Uterus (tissue), 4 donors: Measurements from ENCODE around the gene DMAC1. TPM values are rescaled to one million over a fixed set of nuclear protein-coding genes. Genes with fewer than 3 reads are reported as not detected.

Source experiments
- DNase-seq, 2 donors: peaks; one replicate each; pipeline ENCODE4 v3.0.0-alpha.2; 2019 to 2020
- H3K27ac ChIP-seq, 2 donors: fragments of 200-600 bp; sonication (generic); 1 replicate in 1 of 2; 2 replicates in 1 of 2; pipeline ENCODE4 v1.5.1; 2016 to 2018
- H3K27me3 ChIP-seq, 2 donors: fragments of 200-600 bp; sonication (generic); one replicate each; pipeline ENCODE4 v1.5.1; 2018 to 2019; ENCODE audit warnings: control low read depth in 1 of 2
- H3K36me3 ChIP-seq, 2 donors: fragments of 200-600 bp; sonication (generic); one replicate each; pipeline ENCODE4 v1.5.1; 2019; ENCODE audit warnings: control low read depth in 1 of 2
- H3K4me1 ChIP-seq, 2 donors: fragments of 200-600 bp; sonication (generic); one replicate each; pipeline ENCODE4 v1.5.1; 2018 to 2019; ENCODE audit warnings: control low read depth in 1 of 2
- H3K4me3 ChIP-seq, 2 donors: fragments of 200-600 bp; sonication (generic); 1 replicate in 1 of 2; 2 replicates in 1 of 2; pipeline ENCODE4 v1.5.1; 2018 to 2019; ENCODE audit warnings: mild to moderate bottlenecking in 1 of 2
- H3K9me3 ChIP-seq, 2 donors: fragments of 200-600 bp; sonication (generic); one replicate each; pipeline ENCODE4 v1.5.1; 2019; ENCODE audit warnings: control low read depth in 1 of 2
- CTCF ChIP-seq, 4 experiments: fragments of 200-600 bp in 2 of 4; fragments of 450-650 bp in 2 of 4; sonication (generic) in 2 of 4; IDR thresholded peaks; one replicate each; pipeline ENCODE4 v1.5.1; 2016 to 2019; ENCODE audit warnings: antibody characterized with exemption in 4 of 4, mild to moderate bottlenecking in 2 of 4, moderate library complexity in 1 of 4
- POLR2A ChIP-seq, 2 donors: fragments of 450-650 bp; IDR thresholded peaks; one replicate each; pipeline ENCODE4 v1.6.1; 2016; ENCODE audit warnings: antibody characterized with exemption in 2 of 2, mild to moderate bottlenecking in 1 of 2, moderate library complexity in 1 of 2
- intact Hi-C: fragments of 100-400 bp; cut with DNase I; formaldehyde crosslinking; loops from one replicate; pipeline ENCODE4 v1.15.1; 2023; ENCODE audit warnings: low total_unique reads
- total RNA-seq, 4 donors: library from RNA; depleted of rRNA in 3 of 4; stranded (reverse); fragments of >200 nt in 3 of 4; gene quantifications; one replicate each; pipeline versions ENCODE4 v1.1.0 to v1.2.4, GENCODE V29; 2014 to 2023
- donor health status: DM: yes; HTN: yes; CAD: no.

DMAC1 gene
- total RNA-seq, 4 donors from 2014 or later = 3.5 to 23.4 (median 13.5) TPM

- intact Hi-C loops = no loop called here
- Histone ChIP-seq H3K27me3 (no peaks in the 10 kb centered on the region), H3K36me3 (no peaks in the 10 kb centered on the region), H3K4me1 (no peaks in the 10 kb centered on the region), H3K4me3 (no peak overlapping the region), H3K9me3 (no peaks in the 10 kb centered on the region), H3K27ac (no peak overlapping the region)
- TF ChIP-seq CTCF (IDR thresholded peaks at IDR 0.05) (no peak), POLR2A (IDR thresholded peaks at IDR 0.05) (no peak)
- no peak for DNase-seq
Observed at GRCh38 chr9:7760014-7760415, 39.6 kb downstream of the DMAC1 start.

- Histone ChIP-seq H3K9me3 (no peaks in the 10 kb centered on the region), H3K4me3 (no peak overlapping the region), H3K27me3 (no peaks in the 10 kb centered on the region), H3K27ac (no peak overlapping the region), H3K36me3 (no peaks in the 10 kb centered on the region), H3K4me1 (no peaks in the 10 kb centered on the region)
- TF ChIP-seq POLR2A (IDR thresholded peaks at IDR 0.05) = no peak
- intact Hi-C loops = no loop called here
- DNase-seq = no peak
Observed at GRCh38 chr9:7756088-7756487, 43.5 kb downstream of the DMAC1 start.

GRCh38 chr9:7752481-7752880 lies 47.1 kb downstream of the DMAC1 start:
- intact Hi-C loops = no loop called here
- Histone ChIP-seq H3K27me3 (no peaks in the 10 kb centered on the region), H3K9me3 (no peaks in the 10 kb centered on the region), H3K4me3 (no peak overlapping the region), H3K4me1 (no peaks in the 10 kb centered on the region), H3K27ac (no peak overlapping the region), H3K36me3 (no peaks in the 10 kb centered on the region)
- TF ChIP-seq CTCF (IDR thresholded peaks at IDR 0.05) (no peak), POLR2A (IDR thresholded peaks at IDR 0.05) (no peak)
- DNase-seq = no peak
